HG03196 (cell line): ENCODE data around the gene COX6B1.
A peak's percentile ranks its signal among the peaks of the same experiment; 100 is the strongest.
"Not testable (repeated sequence)": the region's sequence is repeated elsewhere in the genome, so short reads cannot be mapped to it uniquely, and the experiment has no call there.

Experiments used
- ATAC-seq: cut with Tn5 transposase; IDR thresholded peaks from one replicate; pipeline ENCODE4 v1.9.1; 2021; ENCODE audit not compliant: unreplicated experiment

The COX6B1 gene

DNA sequence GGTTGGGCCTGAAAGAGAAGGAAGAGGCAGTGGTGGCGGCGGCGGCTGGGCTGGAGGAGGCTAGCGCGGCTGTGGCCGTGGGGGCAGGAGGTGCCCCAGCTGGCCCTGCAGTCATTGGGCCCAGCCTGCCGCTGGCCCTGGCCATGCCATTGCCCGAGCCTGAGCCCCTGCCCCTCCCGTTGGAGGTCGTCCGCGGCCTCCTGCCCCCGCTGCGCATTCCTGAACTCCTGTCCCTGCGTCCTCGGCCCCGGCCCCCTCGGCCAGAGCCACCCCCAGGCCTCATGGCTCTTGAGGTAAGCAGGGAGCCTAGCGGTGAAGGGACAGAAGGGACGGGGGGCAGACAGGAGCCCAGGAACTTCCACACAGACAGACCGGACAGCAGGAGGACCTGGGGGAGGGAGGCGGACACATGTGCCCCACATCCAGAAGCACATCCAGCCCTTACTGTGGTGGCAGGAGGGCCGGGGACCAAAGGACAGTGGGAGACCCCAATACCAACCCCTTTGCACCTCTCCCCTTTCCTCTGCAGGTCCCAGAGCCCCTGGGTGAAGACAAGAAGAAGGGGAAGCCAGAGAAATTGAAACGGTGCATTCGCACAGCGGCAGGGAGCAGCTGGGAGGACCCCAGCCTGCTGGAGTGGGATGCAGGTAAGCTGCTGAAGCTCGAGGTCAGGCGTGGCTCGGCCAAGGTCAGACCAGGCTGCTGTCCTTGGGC is 14.2 kb upstream of the COX6B1 start:
- no peak for ATAC-seq

DNA sequence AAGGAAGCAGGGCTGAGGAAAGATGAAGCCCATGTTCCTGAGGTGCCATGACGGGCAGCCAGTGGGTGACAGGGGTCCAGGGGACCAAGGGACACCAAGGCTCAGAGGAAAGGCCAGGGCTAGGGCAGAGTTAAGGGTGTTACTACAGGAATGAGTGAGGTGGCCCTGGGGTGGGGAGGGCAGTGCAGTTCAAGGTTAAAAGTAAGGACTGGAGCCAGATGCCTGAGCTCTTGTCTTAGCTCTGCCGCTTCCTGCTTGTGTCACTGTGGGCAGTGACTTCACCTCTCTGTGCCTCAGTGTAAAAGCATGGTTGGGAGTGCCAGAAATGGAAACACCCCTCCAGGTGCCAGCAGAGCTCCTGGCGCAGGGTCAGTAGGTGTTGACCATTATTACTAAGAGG is 11.5 kb upstream of the COX6B1 start:
- no peak for ATAC-seq

DNA sequence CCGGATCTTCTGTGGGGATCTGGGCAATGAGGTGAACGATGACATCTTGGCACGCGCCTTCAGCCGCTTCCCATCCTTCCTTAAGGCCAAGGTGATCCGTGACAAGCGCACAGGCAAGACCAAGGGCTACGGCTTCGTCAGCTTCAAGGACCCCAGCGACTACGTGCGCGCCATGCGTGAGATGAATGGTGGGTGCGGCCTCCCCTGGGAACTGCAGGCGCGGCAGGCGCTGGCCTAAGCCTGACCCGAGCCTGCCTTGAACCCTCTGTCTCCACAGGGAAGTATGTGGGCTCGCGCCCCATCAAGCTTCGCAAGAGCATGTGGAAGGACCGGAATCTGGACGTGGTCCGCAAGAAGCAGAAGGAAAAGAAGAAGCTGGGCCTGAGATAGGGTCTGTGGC is 11.0 kb upstream of the COX6B1 start:
- ATAC-seq, result no peak

DNA sequence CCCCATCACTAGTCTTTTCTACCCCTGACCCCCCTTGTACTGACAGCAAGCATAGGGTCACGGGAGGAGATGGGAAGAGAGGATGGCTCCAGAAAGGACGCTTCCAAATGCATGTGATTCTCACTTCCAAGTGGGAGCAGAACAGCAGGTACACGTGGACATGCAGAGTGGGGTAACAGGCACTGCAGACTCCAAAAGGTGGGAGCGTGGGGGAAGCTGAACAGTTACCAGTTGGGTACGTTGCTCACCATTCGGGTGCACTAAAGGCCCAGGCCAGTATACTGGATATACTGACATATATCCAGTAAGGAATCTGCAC is 8.8 kb upstream of the COX6B1 start:
- no peak for ATAC-seq

DNA sequence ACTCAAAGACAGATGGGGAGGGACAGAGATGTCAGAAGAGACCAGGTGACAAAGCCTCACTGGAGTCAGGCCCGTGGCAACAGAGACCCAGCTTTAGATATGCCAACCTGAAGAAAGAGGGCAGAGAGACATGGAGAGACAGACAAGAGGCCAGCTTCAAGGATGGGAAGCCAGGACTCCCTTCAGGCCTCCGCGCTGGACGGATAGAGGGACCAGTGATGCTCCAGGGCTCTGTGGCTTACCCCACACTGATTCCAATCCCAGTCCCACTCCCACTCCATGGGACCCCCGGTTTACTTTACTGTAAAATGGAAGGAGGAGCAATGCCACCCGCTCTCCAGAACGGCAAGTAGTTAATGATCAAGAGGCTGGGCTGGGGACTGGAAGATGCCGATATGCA is 8.3 kb upstream of the COX6B1 start:
- no peak for ATAC-seq

DNA sequence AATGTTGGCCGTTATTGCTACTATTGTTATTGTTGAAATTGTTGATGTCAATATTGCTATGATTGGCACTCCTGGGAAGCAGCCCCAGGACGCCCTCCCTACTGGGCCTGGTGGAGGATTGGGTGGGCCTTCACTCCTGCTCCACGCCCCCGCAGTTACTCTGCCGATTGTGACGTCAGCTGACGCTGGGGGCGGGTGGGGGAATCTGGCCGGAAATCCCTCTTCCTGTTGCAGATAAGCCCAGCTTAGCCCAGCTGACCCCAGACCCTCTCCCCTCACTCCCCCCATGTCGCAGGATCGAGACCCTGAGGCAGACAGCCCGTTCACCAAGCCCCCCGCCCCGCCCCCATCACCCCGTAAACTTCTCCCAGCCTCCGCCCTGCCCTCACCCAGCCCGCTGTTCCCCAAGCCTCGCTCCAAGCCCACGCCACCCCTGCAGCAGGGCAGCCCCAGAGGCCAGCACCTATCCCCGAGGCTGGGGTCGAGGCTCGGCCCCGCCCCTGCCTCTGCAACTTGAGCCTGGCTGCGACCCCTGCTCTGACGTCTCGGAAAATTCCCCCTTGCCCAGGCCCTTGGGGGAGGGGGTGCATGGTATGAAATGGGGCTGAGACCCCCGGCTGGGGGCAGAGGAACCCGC is 6.5 kb upstream of the COX6B1 start, which contains the start of gene ETV2:
TSS of gene ETV2 (plus strand) at position 231 of the 637 bp plus-strand sequence. CDS start 716 bp downstream, outside the sequence.
- no peak for ATAC-seq

DNA sequence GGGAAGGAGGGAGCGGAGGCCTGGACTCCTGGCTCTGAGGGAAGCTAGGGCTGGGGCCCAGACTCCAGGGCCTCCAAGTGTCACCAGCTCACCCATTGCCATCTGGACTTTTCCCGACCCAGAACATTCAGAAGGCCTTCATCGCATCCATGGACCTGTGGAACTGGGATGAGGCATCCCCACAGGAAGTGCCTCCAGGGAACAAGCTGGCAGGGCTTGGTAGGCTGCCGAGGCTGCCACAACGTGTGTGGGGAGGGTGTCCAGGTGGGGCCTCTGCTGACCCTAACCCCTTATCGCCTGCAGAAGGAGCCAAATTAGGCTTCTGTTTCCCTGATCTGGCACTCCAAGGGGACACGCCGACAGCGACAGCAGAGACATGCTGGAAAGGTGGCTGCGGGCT is 5.8 kb upstream of the COX6B1 start:
- ATAC-seq, result no peak

DNA sequence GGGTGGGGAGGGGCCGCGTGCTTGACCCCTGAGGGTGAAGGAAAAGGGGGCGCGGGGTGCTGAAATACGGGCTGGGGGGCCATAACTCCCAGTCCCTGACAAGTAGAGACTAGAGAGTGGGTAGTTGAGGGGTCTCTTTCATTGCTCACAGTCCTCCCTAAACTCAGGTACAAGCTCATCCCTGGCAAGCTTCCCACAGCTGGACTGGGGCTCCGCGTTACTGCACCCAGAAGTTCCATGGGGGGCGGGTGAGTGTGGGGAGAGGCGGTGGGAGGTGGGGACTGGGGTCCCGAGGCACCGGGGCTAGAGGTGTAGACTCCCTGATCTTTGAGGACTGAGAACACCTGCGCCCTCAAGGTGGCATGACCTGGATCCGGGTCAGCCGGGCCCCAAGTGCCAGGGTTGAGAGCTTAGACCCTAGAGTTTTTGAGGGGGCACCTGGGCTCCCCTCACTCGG is 5.3 kb upstream of the COX6B1 start:
- ATAC-seq, result no peak

DNA sequence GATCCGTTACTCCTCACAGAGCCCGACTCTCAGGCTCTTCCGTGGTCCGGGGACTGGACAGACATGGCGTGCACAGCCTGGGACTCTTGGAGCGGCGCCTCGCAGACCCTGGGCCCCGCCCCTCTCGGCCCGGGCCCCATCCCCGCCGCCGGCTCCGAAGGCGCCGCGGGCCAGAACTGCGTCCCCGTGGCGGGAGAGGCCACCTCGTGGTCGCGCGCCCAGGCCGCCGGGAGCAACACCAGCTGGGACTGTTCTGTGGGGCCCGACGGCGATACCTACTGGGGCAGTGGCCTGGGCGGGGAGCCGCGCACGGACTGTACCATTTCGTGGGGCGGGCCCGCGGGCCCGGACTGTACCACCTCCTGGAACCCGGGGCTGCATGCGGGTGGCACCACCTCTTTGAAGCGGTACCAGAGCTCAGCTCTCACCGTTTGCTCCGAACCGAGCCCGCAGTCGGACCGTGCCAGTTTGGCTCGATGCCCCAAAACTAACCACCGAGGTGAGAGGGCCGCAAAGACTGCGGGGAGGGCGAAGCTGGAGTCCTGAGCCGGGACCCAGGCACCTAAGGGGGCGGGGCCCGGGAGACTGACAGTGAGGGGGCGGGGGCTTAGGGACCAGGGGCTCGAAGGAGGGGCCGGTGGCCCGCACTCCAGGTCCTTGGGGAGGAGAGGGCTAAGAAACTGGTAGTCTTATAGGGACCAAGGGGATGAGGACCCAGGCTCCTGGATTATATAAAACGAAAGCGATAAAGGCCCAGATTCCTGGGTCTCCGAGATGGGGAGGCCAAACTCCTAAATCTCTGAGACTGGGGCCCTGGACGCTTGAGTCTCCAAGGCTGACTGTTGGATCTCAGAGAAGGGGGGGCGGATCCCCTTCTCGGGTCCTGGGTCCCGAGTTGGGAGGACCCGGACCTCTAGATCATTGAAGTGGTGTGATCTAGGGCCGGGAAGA is 4.6 kb upstream of the COX6B1 start:
- peak; percentile 42 for ATAC-seq

DNA sequence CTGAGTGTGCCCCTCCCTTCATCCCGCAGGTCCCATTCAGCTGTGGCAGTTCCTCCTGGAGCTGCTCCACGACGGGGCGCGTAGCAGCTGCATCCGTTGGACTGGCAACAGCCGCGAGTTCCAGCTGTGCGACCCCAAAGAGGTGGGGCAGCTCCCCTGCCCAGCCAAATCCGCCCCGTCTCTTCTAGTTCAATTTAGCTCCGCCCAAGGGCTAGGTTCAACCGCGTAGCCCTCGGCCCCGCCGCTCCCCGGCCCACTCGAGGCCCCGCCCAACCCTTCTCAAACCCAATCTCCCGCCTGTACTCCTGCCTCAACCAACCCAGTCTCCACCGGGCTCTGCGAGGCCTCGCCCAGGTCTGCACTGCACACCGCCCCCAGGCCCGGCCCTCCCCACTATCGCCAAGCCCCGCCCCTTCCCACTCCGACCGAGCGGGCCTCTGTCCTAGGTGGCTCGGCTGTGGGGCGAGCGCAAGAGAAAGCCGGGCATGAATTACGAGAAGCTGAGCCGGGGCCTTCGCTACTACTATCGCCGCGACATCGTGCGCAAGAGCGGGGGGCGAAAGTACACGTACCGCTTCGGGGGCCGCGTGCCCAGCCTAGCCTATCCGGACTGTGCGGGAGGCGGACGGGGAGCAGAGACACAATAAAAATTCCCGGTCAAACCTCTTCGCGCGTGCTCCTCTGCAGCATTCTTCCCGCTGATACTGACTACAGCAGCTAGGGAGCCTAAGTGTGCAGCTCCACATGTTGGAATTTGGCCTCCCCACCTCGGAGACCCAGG is 3.7 kb upstream of the COX6B1 start:
- ATAC-seq, result peak; percentile 61

DNA sequence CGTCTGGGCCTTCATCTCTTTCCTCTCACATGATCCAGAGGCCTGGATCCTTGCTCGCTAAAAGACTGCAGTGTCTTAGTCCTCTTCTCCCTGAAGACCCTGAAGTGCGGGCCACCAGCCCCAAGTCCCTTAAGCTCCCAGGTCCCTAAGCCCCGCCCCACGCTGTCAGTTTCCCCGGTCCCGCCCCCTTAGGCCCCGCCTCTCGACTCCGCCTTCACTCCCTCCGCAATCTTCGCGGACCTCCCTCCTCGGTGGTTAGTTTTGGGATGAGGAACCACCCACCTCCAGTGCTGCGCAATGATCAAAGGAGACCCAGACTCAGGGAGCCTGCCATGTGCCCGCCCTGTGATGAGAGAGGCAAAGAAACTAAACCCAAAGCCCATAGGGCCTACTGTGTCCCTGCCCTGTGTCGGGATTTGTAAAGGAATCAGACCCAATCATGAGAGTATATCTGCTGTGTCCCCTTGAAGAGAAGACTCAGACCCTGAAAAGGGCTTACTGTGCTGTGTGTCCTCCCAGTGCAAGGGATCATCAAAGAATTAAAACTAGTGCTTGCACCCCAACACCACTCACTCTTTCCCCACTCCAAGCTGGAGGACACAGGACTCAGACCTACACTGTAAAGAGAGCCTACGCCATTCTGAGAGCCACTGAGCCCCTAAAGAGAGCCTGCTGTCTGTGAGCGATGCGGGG is 3.0 kb upstream of the COX6B1 start:
- ATAC-seq, result no peak

DNA sequence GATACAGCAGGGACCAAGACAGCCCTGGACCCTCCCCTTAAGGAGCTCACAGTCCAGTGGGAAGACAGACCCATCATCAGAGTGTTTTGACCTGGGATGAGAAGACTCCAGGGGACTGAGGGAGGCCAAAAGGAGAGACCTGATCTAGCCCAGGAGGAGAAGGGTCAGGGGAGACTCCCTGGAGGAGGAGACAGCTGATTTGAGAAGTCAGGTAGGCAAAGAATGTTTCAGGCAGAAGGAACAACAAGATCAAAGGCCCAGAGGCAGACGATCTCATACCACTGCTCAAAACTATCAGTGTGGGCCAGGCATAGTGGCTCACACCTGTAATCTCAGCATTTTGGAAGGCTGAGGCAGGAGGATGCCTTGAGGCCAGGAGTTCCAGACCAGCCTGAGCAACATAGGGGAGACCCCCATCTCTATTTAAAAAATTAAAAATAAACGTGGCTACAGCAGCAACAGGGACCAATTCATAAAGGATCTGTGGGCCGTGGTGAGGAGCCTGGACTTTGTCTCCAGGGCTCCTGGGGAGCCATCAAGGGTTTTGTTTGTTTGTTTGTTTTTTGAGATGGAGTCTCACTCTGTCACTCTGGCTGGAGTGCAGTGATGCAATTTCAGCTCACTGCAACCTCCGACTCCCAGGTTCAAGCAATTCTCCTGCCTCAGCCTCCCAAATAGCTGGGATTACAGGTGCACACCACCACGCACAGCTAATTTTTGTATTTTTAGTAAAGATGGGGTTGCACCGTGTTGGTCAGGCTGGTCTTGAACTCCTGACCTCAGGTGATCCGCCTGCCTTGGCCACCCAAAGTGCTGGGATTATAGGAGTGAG is 2.2 kb upstream of the COX6B1 start:
- ATAC-seq, result no peak

DNA sequence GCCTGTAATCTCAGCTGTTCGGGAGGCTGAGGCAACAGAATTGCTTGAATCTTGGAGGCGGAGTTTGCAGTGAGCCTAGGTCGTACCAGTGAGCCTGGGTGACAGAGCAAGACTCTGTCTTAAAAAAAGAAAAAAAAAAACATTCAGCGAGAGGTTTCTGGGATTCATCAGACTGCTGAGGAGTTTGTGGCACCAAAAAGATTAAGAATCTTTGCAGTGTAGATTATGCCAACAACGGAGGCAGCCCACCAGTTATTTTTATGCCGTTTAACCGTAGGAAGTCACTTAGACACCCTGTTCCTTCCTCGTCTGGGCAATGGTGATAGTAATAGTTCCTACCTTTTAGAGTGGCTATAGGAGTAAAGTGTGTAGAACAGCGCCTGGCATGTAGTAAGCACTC is 2.5 kb downstream of the COX6B1 start:
- ATAC-seq, result no peak

DNA sequence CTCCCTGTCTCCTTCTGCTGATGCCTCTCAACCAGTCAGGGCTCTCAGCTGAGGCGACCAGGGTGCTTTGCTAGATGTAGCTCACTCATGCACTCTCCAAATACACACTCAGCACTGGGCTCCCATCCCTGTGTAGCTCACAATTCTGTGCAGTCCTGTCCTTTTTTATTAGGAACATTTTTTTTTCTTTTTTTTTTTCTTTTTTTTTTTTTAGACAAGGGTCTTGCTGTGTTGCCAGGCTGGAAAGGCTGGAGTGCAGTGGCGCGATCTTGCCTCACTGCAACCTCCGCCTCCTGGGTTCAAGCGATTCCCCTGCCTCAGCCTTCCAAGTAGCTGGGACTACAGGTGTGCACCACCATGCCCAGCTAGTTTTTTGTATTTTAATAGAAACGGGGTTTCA is 6.7 kb downstream of the COX6B1 start:
- not testable (repeated sequence) for ATAC-seq

DNA sequence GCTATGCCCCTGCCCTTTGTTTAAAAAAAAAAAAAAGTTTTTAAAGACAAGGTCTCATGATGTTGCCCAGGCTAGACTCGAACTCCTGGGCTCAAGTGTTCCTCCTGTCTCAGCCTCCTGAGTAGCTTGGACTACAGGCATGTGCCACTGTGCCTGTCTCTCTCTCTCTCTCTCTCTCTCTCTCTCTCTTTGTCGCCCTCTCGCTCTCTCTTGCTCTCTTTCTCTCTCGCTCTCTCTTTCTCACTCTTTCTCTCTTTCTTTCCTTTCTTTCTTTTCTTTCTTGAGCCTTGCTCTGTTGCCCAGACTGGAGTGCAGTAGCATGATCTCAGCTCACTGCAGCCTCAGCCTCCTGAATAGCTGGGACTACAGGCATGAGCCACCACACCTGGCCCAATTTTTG is 7.5 kb downstream of the COX6B1 start:
- ATAC-seq, result no peak

DNA sequence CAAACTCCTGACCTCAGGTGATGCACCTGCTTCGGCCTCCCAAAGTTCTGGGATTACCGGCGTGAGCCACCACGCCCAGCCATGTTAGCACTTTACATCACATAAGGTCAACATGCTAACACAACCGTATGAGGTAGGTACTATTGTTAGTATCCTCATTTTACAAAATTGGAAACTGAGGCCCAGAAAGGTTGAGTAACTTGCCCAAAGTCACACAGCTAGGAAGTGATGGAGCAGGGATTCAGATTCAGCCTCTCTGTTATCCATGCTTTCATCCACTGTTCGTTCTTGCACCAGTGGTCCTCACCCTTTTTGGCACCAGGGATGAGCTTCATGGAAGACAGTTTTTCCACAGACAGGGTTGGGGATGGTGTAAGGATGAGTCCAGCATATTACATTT is 8.6 kb downstream of the COX6B1 start:
- ATAC-seq, result no peak

DNA sequence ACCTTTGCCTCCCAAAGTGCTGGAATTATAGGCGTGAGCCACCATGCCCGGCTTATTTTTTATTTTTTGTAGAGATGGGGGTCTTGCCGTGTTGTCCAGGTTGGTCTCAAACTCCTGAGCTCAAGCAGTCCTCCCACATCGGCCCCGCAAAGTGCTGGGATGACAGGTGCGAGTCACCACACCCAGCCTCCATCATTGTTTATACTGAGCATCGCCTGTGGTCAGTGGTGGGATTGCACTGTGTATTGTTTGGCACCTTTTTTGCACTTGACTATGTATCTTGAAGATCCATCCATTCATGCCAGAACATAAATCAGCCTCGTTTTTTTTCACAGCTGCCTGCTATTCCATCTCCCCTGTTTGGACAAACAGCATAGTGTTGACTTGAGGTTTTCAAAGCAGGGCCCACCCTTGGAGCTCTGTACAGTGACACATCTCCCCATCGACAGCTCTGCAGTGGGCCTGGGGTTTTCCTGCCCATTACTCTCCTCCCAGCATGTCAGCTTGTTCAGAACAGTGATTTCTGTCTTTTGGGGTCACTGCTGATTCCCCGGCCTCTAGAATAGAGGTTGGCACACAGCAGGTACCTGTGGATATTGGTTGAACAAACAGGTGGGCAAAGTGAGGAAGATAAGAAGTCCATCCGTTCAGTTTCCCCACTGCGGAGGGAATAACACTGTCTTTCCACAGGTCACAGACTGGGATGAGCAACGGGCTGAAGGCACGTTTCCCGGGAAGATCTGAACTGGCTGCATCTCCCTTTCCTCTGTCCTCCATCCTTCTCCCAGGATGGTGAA is 10.0 kb downstream of the COX6B1 start:
- ATAC-seq, result no peak

DNA sequence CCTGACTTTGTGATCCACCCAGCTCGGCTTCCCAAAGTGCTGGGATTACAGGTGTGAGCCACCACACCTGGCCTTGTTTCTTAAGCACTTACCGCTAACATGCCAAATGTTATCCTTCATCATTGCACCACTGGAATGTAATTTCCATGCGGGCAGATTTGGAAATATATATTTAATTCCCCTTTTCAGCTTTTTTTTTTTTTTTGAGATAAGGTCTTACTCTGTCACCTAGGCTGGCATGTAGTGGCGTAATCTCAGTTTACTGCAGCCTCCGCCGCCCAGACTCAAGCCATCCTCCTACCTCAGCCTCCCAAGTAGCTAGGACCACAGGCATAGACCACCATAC is 13.8 kb downstream of the COX6B1 start:
- no peak for ATAC-seq

DNA sequence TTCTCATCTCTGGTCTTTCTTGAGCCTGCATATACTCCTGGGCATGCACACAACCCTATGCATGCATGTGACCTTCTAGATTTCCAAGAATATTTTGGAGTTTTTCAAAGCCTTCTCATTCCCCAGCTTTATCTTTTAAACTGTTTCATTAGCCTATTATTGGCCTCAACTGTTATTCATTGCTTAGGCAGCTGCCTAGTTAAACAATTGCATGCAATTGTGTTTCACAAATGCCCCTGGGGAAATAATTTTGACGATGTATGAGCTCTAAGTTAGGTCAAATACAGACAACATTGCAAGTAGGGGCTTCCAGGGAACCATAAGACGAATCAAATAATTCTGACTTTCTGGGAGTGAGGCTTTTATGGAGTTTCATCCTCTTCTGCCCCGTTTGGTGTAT is 15.9 kb downstream of the COX6B1 start:
- ATAC-seq, result no peak
